Endothelial cell of umbilical vein (primary cell): Measurements from ENCODE around the gene CCSER1. TPM values are rescaled to one million over a fixed set of nuclear protein-coding genes. Genes with fewer than 3 reads are reported as not detected.

ENCODE experiments used
- BruUV-seq: library from RNA; stranded (reverse); fragments of 400-500 nt; replicated peaks from 2 replicates; lab custom pipeline; 2021; lab: Mats Ljungman, UMichigan
- CTCF ChIA-PET: fragments of 300-600, 350-600 bp; sonication (Branson Sonifier 250); formaldehyde crosslinking; loops from one replicate; lab custom pipeline; 2021; ENCODE audit warnings: antibody characterized with exemption, inconsistent platforms; lab: Charles Lee
- POLR2A ChIA-PET: fragments of 300-600, 350-600 bp; sonication (Branson Sonifier 250); formaldehyde crosslinking; loops from one replicate; lab custom pipeline; 2021; ENCODE audit warnings: antibody characterized with exemption, inconsistent platforms; lab: Charles Lee
- DNase-seq: peaks from one replicate; pipeline ENCODE4 v3.0.0-alpha.2; 2011; ENCODE audit warnings: low read depth, low spot score
- FAIRE-seq: peaks from 2 replicates; lab custom pipeline; 2011; peaks lifted over from hg19 to GRCh38; lab: Jason Lieb, UNC
- H2AFZ ChIP-seq: 2 replicates; pipeline ENCODE4 v1.6.0; 2012; ENCODE audit warnings: low read depth, low read length, control low read depth, inconsistent platforms
- H3K27ac ChIP-seq: 2 replicates; pipeline ENCODE4 v1.5.1; 2011; ENCODE audit warnings: low read depth, mild to moderate bottlenecking, control low read depth, low read length, moderate library complexity; ENCODE audit not compliant: insufficient read depth
- H3K27me3 ChIP-seq, 2 experiments: 2 replicates each; pipeline versions ENCODE4 v1.6.0 to v1.6.1; 2011; ENCODE audit warnings: low read length in 2 of 2, mixed read lengths in 1 of 2; ENCODE audit not compliant: control insufficient read depth in 2 of 2, insufficient read depth in 2 of 2
- H3K36me3 ChIP-seq, 2 experiments: 2 replicates in 1 of 2; 3 replicates in 1 of 2; pipeline ENCODE4 v1.5.1; 2011; ENCODE audit warnings: low read length in 2 of 2, mild to moderate bottlenecking in 1 of 2, moderate library complexity in 1 of 2; ENCODE audit not compliant: control insufficient read depth in 2 of 2, insufficient read depth in 2 of 2; ENCODE audit errors: extremely low read depth in 1 of 2
- H3K4me1 ChIP-seq: 3 replicates; pipeline ENCODE4 v1.5.1; 2011; ENCODE audit warnings: mild to moderate bottlenecking, low read length; ENCODE audit not compliant: control insufficient read depth, insufficient read depth; ENCODE audit errors: extremely low read depth
- H3K4me2 ChIP-seq: 2 replicates; pipeline ENCODE4 v1.6.1; 2011; ENCODE audit warnings: low read length, control low read depth, mixed read lengths; ENCODE audit not compliant: insufficient read depth
- H3K4me3 ChIP-seq, 3 experiments: fragments of 200-600 bp in 1 of 3; sonication (generic), shearing (Covaris generic) in 1 of 3; replicated peaks in 1 of 3; 2 replicates each; pipeline ENCODE4 v1.5.1; 2011 to 2016; ENCODE audit warnings: control low read depth in 3 of 3, low read length in 3 of 3, mild to moderate bottlenecking in 2 of 3, inconsistent platforms in 1 of 3, low read depth in 1 of 3, moderate library complexity in 1 of 3; ENCODE audit not compliant: insufficient read depth in 1 of 3
- H3K79me2 ChIP-seq: 2 replicates; pipeline ENCODE4 v1.6.0; 2012; ENCODE audit warnings: low read length, inconsistent platforms; ENCODE audit not compliant: control insufficient read depth, insufficient read depth
- H3K9ac ChIP-seq: replicated peaks from 2 replicates; pipeline ENCODE3; 2011; ENCODE audit warnings: low read length, control low read depth; ENCODE audit not compliant: insufficient read depth; ENCODE audit errors: extremely low read depth
- H3K9me1 ChIP-seq: replicated peaks from 3 replicates; pipeline ENCODE4 v1.6.0; 2011; ENCODE audit warnings: mild to moderate bottlenecking, low read length; ENCODE audit not compliant: control insufficient read depth, insufficient read depth; ENCODE audit errors: extremely low read depth
- H3K9me3 ChIP-seq: replicated peaks from 2 replicates; pipeline ENCODE4 v1.5.1; 2012; ENCODE audit warnings: low read length, inconsistent platforms; ENCODE audit not compliant: control insufficient read depth, insufficient read depth
- H4K20me1 ChIP-seq: replicated peaks from 2 replicates; pipeline ENCODE3; 2011; ENCODE audit warnings: mild to moderate bottlenecking, low read length; ENCODE audit not compliant: control insufficient read depth, insufficient read depth; ENCODE audit errors: extremely low read depth
- EZH2 ChIP-seq: IDR thresholded peaks from 2 replicates; pipeline ENCODE4 v1.6.1; 2012; ENCODE audit warnings: borderline replicate concordance, low read depth, mild to moderate bottlenecking, moderate library complexity, low read length, inconsistent platforms; ENCODE audit not compliant: severe bottlenecking
- FOS ChIP-seq: IDR thresholded peaks from 2 replicates; pipeline ENCODE4 v1.6.1; 2011; ENCODE audit warnings: mild to moderate bottlenecking, low read length, moderate library complexity, borderline replicate concordance; ENCODE audit not compliant: insufficient read depth
- GATA2 ChIP-seq: IDR thresholded peaks from 2 replicates; pipeline ENCODE4 v1.7.0; 2011; ENCODE audit warnings: low read depth, mild to moderate bottlenecking, moderate library complexity, mixed read lengths, low read length; ENCODE audit not compliant: insufficient read length, insufficient read depth
- JUN ChIP-seq: IDR thresholded peaks from 2 replicates; pipeline ENCODE4 v1.6.1; 2011; ENCODE audit warnings: borderline replicate concordance, low read depth; ENCODE audit not compliant: insufficient read length, insufficient read depth
- MYC ChIP-seq: IDR thresholded peaks from one replicate; pipeline ENCODE4 v1.6.1; 2011; ENCODE audit warnings: mild to moderate bottlenecking, low read depth, low read length
- POLR2A ChIP-seq: IDR thresholded peaks from 2 replicates; pipeline ENCODE4 v1.6.1; 2012; ENCODE audit warnings: low read depth, mild to moderate bottlenecking, control low read depth, low read length
- POLR2AphosphoS5 ChIP-seq: IDR thresholded peaks from 2 replicates; pipeline ENCODE4 v1.6.1; 2012; ENCODE audit warnings: low read depth, mild to moderate bottlenecking, control low read depth, low read length, moderate library complexity; ENCODE audit not compliant: insufficient read depth
- dilution Hi-C: fragments of 300-500 bp; cut with MboI; formaldehyde crosslinking; loops from one replicate; pipeline ENCODE4 v1.15.0; 2019; ENCODE audit warnings: low sequenced_read_pairs; ENCODE audit not compliant: extremely low pct_ligation_motif_present
- intact Hi-C: fragments of 100-400 bp; cut with micrococcal nuclease; formaldehyde crosslinking; loops from one replicate; pipeline ENCODE4 v1.10.0; 2022
- polyA plus RNA-seq, 4 experiments: library from polyadenylated mRNA; depleted of rRNA in 3 of 4; stranded (reverse) in 3 of 4; unstranded in 1 of 4; fragments of >200 nt; gene quantifications; 2 replicates each; pipeline versions ENCODE4 v1.2.1 to v1.2.3, GENCODE V29; 2011 to 2012; ENCODE audit warnings: missing spikeins in 1 of 4
- total RNA-seq: library from RNA; stranded (reverse); gene quantifications from 2 replicates; pipeline ENCODE4 v1.2.3, GENCODE V29; 2021
- TF ChIP-seq, protein P1 (sequence below), 2 donors: IDR thresholded peaks; 1 replicate in 1 of 2; 2 replicates in 1 of 2; pipeline ENCODE4 v1.5.1; 2011; ENCODE audit warnings: low read length in 2 of 2, mild to moderate bottlenecking in 2 of 2, moderate library complexity in 2 of 2, control low read depth in 1 of 2, inconsistent platforms in 1 of 2, low read depth in 1 of 2; ENCODE audit not compliant: insufficient read depth in 1 of 2; ENCODE audit errors: extremely low read depth in 1 of 2
- TF ChIP-seq, protein P2 (sequence below): IDR thresholded peaks from 2 replicates; pipeline ENCODE4 v1.6.1; 2011; ENCODE audit not compliant: insufficient read depth, insufficient read length

The CCSER1 gene
- total and polyA plus RNA-seq, 2 donors (not counting 3 experiments of a cell fraction or from before 2014, with no cell fraction given): 0.11 to 1.8 TPM

DNA sequence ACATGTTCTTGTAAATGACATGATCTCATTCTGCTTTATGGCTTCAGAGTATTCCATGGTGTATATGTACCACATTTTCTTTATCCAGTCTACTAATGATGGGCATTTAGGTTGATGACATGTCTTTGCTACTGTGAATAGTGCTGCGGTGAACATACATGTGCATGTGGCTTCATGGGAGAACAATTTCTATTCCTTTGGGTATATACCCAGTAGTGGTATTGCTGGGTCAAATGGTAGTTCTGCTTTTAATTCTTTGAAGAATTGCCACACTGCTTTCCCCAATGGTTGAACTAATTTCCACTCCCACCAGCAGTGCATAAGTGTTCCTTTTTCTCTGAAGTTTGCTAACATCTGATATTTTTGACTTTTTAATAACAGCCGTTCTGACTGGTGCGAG, 1080.3 kb downstream of the CCSER1 start:
- DNase-seq (no peak), FAIRE-seq (no peak)
- Histone ChIP-seq H2AFZ (no peak overlapping the region), H3K9ac (no peak overlapping the region), H3K9me3 (no peaks in the 10 kb centered on the region), H3K27ac (no peak overlapping the region), H3K36me3 (no peaks in the 10 kb centered on the region), H3K4me2 (no peak overlapping the region), H3K9me1 (no peaks in the 10 kb centered on the region), H3K79me2 (no peaks in the 10 kb centered on the region), H3K4me1 (no peaks in the 10 kb centered on the region), H3K27me3 (no peaks in the 10 kb centered on the region), H3K4me3 (no peak overlapping the region), H4K20me1 (no peaks in the 10 kb centered on the region)
- ChIA-PET POLR2A (no interaction called here), CTCF (no interaction called here)
- intact Hi-C loops: no loop called here
- no TSS peak for BruUV-seq
- dilution Hi-C loops: no loop called here
- no peak for TF ChIP-seq FOS
- no peak for TF ChIP-seq GATA2
- TF ChIP-seq JUN: no peak
- TF ChIP-seq POLR2AphosphoS5: no peak
- TF ChIP-seq, protein P1, sequence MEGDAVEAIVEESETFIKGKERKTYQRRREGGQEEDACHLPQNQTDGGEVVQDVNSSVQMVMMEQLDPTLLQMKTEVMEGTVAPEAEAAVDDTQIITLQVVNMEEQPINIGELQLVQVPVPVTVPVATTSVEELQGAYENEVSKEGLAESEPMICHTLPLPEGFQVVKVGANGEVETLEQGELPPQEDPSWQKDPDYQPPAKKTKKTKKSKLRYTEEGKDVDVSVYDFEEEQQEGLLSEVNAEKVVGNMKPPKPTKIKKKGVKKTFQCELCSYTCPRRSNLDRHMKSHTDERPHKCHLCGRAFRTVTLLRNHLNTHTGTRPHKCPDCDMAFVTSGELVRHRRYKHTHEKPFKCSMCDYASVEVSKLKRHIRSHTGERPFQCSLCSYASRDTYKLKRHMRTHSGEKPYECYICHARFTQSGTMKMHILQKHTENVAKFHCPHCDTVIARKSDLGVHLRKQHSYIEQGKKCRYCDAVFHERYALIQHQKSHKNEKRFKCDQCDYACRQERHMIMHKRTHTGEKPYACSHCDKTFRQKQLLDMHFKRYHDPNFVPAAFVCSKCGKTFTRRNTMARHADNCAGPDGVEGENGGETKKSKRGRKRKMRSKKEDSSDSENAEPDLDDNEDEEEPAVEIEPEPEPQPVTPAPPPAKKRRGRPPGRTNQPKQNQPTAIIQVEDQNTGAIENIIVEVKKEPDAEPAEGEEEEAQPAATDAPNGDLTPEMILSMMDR (IDR thresholded peaks at IDR 0.05; ENCODE audit: extremely low read depth in 1 of 2, insufficient read depth in 1 of 2, low read depth in 1 of 2, low read length in 2 of 2): no peak
- no peak for TF ChIP-seq MYC
- no peak for TF ChIP-seq EZH2
- no peak for TF ChIP-seq POLR2A
- TF ChIP-seq, protein P2, sequence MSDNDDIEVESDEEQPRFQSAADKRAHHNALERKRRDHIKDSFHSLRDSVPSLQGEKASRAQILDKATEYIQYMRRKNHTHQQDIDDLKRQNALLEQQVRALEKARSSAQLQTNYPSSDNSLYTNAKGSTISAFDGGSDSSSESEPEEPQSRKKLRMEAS: no peak
